HG02642 (cell line): ENCODE data around the gene ADD1.
"Not testable (repeated sequence)": the region's sequence is repeated elsewhere in the genome, so short reads cannot be mapped to it uniquely, and the experiment has no call there.

Experiments
- ATAC-seq: cut with Tn5 transposase; IDR thresholded peaks from one replicate; pipeline ENCODE4 v1.9.1; 2021; ENCODE audit warnings: mild to moderate bottlenecking; ENCODE audit not compliant: unreplicated experiment, poor library complexity

ADD1 gene

DNA sequence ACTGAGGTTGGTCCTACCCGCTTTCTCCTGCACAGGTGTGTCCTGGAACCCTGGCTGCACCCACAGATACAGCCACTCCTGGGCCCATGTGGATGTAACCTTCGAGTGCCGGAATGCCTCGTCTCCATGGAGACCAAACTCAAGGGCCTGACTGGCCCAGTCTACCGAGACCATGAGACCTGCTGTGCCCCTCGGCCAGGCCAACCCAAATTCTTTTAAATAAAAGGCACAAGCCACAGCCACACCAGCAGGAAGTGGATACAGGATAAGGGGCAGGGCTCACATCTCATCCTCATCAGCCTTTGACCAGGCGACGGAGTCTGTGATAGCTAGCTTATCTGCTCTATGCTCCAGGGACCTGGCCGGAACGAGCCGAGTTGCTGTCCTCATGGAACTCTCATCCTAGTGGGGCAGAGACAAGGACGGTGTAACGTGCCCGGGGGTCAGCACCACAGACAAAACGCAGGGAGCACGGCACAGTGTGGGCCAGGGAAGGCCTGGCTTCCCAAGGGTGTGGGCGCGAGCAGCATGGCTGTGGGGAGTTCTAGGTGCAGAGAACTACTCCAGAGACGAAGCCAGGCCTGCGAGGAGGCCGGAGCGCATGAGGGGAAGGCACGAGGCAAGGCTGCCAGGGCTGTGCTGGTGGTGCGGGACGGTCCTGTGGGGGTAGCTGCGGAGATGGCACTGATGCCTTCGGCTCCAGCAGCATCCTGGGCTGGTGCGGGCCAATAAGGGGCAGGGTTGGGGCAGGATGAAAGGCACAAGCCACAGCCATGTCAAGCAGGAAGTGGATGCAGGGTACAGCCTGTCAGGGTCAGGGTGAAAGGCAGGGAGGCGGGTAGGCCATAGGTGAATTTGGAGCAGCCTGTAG lies 96.9 kb downstream of the ADD1 start:
- no peak for ATAC-seq

DNA sequence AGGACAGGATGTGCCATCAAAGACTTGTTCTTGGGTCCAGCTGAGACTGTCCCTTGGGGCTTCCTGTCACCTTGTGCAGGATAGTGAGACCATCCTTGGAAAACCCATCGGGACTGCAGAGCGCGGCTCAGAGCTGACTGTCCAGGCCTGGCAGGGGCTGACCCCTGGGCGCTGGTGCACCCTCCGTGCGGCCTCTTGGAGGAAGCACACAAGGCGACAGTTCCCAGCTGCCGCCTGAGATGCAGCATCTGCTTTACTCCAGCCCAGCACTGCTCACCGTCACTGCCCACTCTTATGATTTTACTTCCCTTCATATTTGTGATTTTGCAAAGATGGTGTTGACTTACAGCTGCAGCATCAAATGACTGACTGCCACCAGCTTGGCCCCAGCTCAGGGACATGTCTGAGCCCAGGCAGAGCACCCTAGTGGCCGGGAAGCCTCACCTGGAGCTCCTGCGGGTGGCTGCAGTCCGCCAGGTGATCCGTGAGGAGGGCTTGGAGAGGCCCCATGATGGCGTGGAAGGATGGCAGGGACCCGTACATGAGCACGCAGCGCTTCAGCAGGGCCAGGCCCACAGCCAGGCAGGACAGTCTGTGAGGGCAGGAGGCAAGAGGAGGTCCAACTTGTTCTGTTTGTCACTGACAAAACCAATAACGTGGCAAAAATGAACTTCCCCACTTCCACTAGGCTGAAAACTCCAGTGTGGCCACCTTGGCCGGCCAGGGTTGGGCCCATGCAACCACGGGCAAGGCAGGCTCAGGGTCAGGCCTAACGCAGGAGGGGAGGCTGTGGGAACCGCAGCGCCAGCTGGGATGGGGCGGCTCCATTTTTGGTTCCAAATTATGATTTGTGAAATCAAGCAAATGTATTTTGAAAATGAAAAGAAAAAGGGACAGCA lies 97.7 kb downstream of the ADD1 start:
- ATAC-seq, result no peak

DNA sequence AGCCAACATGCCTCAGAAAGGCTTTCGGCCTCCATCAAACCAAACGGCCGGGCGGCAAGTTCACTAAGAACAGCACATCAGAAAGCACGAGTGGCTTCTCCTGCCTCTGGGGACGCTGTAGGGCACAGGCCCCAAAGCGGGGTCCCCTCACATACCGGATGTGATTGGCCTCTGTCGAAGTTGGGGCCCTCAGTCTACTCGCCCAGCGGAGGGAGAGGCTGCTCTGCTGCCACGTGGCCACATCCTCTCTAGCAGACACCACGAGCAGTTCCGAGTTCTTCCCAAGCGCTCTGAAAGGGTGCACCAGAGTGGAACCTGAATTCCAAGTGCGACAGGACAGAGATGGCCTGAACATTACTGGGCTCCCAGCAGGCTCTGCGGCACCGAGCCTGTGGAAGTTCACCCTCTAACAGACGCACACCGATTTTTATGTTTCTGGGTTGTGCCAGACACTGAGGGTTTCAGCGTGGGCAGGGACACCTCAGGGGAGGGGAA lies 98.4 kb downstream of the ADD1 start:
- no peak for ATAC-seq

DNA sequence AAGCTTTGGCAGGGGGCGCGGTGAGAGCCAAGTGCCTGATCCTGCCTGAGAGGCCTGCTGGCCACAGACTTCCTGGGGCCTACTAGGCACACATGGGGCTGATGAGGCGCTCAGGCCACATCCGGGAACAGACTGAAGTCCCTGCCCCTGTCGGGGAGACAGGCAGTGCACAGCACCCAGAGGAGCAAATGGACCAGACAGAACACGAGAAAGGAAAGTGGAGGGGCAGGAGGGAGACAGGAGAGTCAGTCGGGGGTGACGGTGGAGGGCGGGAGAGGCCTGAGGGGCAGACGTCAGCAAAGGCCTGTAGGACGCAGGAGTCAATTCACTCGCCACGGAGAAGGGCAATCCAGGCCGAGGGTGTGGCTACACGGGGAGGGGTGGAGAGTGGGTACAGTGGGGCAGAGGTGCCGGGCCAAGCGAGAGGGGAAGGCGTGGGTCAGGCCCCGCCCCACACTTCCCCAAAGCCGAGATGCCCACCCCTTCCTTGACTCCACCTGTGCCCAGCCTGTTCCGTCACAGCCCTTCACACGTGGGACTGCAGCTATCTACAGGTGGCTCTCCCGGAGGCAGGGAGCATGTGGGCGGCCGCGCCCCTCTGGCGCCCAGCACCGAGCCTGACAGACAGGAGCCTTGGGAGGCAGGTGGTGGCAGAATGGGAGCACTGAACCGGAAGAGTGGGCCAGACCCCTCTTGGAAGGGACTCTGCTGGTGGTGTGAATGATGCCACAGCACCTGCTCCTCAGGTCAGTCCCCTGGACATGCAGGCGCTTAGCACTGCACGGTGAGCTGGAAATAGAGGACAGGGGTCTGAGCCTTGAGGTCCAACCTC lies 99.1 kb downstream of the ADD1 start:
- no peak for ATAC-seq

DNA sequence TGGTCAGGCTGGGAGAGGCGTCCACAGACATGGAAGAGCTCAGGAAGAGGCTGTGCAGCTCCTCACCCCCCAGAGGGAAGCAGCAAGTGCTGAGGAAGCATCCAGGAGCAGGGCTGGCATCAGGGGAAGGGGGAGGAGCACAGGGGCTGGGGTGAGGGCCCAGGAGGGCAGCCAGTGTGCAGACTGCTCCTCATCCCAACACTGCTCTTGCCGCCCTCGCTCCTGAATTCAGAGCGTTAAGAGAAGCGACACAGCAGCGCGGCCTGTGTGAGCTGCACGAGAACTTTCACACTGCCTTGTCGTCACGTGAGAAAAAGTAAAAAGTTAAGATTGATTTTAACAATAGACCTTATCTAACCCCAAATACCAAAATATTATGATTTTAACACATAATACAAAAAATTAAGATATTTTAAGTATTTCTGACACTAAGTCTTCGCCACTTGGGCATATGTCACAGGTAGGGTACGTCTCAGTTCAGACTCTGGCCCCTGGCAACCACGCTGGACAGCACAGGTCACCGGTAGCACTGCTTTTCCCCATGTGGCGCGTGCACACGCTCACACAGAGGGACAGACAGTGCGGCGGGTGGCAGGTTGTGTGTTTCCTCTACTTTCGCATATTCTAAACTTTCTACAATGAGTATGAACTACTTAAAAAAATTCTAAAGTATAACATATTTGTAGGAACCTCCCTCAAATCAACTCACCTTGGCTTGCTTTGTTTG lies 99.9 kb downstream of the ADD1 start:
- no peak for ATAC-seq

DNA sequence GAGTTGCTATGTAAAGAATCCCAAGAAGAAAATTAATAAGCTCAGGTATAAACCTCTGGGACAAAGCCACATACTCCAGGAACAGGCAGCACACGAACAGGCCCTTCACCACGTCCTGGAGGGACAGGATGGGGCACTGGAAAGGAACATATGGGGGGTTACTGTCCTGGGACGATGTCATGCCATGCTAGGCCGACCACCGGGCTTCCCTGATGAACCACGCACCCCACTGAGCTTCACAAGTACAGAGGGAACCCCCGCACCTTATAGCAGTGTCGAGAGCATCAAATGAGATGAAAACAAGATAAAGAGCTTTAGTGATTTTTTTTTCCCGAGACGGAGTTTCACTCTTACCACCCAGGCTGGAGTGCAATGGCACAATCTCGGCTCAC lies 100.4 kb downstream of the ADD1 start:
- ATAC-seq, result no peak

DNA sequence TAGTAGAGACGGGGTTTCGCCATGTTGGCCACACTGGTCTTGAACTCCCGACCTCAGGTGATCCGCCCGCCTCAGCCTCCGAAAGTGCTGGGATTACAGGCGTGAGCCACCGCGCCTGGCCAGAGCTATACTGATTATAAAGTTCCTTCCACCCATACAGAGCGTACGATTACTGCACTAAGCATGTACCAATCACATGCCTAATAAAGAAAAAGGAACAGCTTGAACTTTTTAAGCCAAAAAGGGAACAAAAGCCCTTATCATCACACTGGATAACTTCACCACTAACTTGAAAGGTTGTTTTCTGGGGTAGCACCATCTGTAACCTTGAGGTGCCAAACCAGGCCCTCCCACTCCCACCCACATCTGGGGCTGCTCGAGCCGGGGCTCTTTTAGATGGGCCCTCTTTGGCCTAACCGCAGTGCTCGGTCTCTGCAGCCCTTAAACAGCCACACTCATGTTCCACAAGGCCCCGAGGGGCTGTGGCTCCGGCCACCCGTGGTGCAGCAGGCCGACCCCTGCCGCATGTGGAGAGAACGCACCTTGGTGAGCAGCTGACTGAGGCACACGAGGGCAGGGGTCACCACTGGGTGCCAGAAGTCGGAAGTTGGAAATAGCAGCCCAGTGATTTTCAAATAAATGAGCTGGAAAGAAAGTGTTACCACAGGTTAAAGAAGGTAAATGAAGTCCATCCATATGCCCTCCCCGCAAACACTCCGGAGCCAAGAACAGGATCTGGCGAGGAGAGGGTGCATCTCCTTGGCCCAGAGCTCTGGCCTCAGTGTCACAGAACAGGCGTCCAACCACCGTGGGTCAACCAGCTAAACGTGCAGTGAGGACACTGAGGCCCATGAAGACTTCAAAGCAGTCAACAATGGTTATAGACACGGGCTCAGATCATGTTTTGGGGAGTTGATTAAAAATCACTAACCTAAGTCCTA lies 101.2 kb downstream of the ADD1 start:
- ATAC-seq, result no peak

DNA sequence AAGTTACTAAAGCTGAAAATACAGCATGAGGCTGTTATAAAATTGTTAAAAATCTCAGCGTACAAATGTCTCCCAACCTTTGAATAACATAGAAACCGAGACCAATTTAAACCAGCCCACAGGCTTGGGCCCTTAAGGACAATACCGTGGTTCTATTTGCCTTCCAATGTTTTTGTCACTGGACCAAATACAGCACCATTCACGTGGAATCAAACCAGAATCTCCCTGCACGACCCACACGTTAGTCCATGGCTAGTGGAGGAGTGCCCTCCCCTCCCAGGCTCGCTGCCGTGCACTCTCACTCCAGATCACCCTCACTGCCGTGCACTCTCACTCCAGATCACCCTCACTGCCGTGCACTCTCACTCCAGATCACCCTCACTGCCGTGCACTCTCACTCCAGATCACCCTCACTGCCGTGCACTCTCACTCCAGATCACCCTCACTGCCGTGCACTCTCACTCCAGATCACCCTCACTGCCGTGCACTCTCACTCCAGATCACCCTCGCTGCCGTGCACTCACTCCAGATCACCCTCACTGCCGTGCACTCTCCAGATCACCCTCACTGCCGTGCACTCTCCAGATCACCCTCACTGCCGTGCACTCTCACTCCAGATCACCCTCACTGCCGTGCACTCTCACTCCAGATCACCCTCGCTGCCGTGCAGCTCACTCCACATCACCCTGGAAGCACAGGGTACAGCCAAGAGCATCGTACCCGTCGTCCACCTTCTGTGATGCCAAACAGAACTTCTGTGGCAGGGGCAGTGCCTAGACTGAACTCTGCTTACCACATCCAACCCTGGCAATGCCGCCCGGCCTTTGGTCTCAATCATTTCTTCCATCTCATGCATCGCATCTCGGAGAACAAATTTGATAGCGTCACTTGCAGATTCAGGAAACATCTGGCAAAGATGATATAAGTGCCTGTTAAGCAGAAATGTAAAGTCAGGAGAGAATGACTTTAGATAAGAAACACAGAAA lies 102.3 kb downstream of the ADD1 start:
- ATAC-seq, result not testable (repeated sequence)

DNA sequence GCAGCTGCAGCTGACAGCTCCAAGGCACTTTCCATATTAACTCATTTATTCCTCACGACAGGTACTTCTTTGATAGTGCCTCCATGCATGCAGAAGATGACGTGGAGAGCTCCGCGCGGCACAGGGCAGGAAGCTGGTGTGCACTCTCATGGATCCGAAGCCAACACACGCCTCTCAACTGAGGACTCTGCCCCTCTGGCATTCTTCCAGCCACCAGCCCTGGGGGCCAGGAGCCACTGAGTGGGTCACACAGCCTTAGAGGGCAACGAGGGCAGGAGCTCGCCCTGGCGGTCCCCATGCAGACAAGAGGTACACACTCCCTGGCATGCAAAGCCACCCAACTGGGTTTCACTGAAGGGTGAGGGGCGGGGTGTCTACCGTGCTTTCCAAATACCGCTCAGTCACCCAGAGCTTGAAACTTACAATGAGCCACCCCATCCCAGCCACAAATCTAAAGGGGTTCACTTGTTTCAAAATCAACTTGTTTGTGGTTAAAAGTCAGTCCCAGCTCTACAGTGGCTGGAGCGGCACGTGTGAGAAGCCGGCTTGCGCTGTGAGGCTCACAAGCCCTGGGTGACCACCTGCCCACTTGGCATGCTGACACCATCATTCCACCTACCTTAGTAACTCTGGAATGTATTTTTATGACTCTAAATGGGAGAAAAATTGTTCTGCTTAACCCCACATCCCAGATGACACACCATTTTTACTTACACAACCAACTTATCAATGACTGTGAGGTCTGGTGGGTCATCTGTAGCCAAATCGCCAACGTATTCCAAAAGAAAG lies 103.4 kb downstream of the ADD1 start:
- ATAC-seq, result no peak

DNA sequence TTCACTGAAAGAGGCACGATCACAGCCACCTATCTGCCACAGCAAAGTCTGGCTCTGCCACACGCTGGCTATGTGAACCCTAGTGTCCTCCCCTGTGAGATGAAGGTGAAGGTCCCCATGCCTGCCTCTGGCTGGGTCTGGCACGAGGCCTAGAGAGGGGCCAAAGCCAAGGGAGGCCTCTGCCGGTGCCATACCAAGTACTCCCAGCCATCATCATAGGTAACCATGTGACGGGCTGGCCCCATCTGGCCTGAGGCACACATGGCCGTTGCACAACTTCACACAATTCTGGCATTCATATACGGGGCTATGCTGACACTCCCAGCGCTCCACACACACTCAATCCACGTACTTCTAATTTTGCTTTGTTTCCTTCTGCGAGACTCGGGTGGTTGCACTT lies 104.3 kb downstream of the ADD1 start:
- ATAC-seq, result no peak

DNA sequence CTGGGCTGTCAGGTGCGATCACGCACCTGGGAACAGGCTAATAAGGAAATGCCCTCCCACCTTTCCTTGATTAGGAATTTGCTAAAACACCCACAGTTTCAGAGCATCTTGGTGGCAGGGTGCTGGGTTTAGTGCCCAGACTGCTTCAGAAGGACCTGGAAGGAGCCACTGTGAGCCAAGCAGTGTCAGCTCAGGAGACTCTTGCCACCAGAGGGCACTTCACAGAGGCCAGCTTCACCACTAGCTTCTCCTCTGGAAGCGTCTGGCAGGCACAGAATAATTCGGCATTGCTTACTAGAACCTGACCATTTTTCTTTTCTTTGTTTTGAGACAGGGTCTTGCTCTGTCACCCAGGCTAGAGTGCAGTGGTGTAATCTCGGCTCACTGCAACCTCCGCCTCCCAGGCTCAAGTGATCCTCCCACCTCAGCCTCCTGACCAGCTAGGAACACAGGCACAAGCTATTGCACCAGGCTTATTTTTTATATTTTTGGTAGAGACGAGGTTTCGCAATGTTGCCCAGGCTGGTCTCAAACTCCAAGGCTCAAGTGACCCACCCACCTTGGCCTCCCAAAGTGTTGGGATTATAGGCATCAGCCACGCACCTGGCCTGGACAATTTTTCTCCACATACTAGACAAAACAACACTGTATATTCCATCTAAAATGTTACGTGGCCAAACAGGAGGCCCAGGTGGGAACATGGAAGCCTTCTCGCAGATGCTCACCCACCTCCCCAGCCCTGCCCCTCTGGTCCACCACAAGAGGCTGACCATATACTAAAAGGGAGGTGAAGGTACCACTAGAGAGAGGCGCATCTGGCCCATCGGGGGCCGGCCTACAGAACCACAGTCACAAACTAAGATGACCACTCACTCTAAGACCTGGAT lies 105.5 kb downstream of the ADD1 start:
- no peak for ATAC-seq

DNA sequence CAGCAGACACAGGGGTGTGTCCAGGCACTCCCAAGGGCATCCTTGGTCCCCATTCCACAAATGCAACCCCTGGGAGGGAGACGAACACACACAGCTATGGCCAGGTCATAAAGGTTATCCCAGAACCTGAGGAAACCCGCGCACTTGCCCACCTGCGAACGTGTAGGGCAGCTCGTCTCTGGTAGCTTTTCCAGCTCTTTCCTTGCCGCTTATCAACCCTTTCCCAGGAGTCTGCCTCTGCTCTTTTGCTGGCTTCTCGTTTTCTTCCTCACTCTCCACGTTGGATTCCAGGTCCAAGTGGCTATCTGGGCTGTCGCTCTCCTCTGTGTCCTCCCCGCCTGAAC lies 106.1 kb downstream of the ADD1 start:
- ATAC-seq, result no peak

DNA sequence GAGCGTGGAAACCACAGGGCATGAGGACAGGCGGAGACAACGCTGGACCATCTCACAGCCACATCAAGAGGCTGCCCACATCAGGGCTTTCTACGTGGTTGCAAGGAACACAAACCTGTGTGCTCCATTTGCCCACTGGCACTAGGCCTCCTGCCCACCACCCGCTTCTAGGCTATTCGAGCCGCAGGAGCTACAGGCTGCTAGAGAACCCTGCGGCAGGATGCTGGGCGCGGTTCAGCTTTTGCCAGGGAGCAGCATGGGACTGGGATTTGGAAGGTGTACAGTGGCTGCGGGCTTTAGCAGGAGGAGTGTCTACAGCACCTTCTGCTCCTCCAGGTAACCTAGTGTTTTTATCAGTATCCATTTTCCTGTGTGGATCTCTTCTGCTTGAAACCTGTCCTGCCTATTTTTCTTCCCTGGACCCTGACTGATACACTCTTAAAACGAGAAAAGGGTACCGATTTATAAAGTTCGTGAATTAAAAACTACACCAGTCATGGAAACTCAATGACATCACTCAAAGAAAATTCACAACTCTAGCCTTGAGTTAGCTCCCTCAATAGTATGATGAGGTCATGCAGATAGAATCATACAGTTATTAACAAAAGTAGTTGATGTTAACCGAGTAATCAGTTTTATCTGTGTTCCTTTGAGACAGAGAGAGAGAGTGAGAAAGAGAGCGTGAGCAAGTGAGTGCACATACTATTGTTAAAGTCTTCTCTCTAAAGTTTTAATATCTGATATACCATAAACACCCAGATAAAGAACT lies 106.8 kb downstream of the ADD1 start:
- ATAC-seq, result no peak

DNA sequence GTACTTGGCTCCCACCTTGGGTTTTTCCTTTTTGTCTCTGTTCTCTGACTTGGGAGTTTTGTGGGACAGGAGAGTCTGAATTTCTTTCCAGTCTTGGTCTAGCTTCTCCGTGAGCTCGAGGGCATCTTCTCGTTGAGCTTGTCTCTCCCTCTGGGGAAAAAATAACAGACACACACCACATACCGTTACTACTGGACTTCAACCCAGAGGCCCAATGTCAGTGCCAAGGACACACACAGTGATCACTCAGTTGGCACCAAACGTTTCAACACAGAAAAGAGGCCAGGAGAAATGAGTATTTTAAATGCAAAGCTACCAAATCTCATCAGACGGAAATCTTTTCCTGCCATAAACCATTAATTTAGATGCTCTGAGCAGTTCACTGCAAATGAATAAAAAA lies 109.9 kb downstream of the ADD1 start:
- no peak for ATAC-seq
